ACC112 (cell line): Measurements from ENCODE around the gene HCN2.

Source experiments
- H2AFZ ChIP-seq: fragments of 200-600 bp; sonication (generic); one replicate; pipeline ENCODE4 v1.6.0; 2017; ENCODE audit warnings: antibody characterized with exemption, low read length; ENCODE audit not compliant: unreplicated experiment
- H3K27ac ChIP-seq: fragments of 200-600 bp; sonication (generic); 2 replicates; pipeline ENCODE4 v1.5.1; 2014; ENCODE audit warnings: low read depth, mild to moderate bottlenecking, antibody characterized with exemption, low read length, moderate library complexity
- H3K27me3 ChIP-seq: fragments of 200-600 bp; sonication (generic); 2 replicates; pipeline ENCODE4 v1.6.1; 2014; ENCODE audit warnings: mild to moderate bottlenecking, antibody characterized with exemption, low read length, moderate library complexity, mixed read lengths; ENCODE audit not compliant: insufficient read depth
- H3K36me3 ChIP-seq: fragments of 200-600 bp; sonication (generic); 2 replicates; pipeline ENCODE4 v1.6.1; 2016; ENCODE audit warnings: mild to moderate bottlenecking, antibody characterized with exemption, low read length, moderate library complexity, mixed read lengths; ENCODE audit not compliant: insufficient read depth
- H3K4me1 ChIP-seq: fragments of 200-600 bp; sonication (generic); one replicate; pipeline ENCODE4 v1.6.1; 2016; ENCODE audit warnings: low read length, mixed read lengths; ENCODE audit not compliant: insufficient read depth, unreplicated experiment, control insufficient read depth
- H3K4me3 ChIP-seq: fragments of 200-600 bp; sonication (generic); 2 replicates; pipeline ENCODE4 v1.5.1; 2014; ENCODE audit warnings: mild to moderate bottlenecking, low read depth, low read length
- H3K79me2 ChIP-seq: fragments of 200-600 bp; sonication (generic); one replicate; pipeline ENCODE4 v1.6.0; 2016; ENCODE audit warnings: low read length; ENCODE audit not compliant: control insufficient read depth, unreplicated experiment, insufficient read depth

HCN2 gene

DNA sequence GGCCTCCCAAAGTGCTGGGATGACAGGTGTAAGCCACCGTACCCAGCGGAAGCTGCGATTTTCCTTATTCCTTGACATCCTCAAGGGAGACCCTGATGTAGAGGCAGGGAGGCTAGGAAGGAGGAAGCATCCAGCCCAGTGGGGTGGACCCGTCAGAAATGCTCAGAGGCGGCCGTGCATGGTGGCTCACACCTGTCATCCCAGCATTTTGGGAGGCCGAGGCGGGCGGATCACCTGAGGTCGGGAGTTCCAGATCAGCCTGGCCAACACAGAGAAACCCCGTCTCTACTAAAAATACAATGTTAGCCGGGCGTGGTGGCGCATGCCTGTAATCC, 34.2 kb upstream of the HCN2 start:
- Histone ChIP-seq H3K27ac (no peak overlapping the region), H2AFZ (no peak overlapping the region), H3K36me3 (no peaks in the 10 kb centered on the region), H3K79me2 (no peaks in the 10 kb centered on the region), H3K27me3 (no peaks in the 10 kb centered on the region), H3K4me1 (no peaks in the 10 kb centered on the region), H3K4me3 (no peak overlapping the region)

DNA sequence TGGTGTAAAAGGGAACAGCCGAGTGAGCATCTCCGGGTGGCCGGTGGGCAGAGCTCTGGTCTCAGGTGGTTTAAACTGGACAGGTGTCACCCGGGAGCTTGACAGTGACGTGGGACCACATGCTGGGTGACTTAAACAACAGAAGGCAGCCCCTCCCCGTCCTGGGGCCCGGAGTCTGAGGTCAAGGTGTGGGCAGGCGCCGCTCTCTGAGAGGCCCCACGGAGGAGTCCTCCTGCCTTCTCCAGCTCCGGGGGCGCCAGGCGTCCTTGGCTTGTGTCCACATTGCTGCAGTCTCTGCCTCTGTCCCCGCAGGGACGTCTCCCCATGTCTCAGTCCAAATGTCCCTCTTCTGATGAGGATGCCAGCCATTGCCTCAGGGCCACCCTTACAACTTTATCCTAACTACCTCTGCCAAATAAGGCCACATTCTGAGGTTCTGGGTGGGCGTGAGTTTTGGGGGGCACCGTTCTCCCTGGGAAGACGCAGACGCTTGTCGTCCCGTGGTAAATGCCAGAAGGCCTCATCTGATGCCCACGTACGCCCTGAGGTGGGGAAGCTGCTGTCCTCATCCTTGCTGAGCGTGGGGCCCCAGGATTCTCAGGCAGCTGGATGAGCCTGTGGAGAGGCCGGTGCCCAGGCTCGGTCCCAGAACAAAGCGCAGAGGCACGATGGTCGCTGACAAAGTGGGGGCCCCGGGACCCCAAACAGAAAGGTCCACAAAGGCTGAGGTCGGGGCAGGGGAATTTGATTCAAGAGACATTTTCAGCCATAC, 32.9 kb upstream of the HCN2 start:
- Histone ChIP-seq H3K4me3 (no peak overlapping the region), H3K27ac (no peak overlapping the region), H3K4me1 (no peaks in the 10 kb centered on the region)

DNA sequence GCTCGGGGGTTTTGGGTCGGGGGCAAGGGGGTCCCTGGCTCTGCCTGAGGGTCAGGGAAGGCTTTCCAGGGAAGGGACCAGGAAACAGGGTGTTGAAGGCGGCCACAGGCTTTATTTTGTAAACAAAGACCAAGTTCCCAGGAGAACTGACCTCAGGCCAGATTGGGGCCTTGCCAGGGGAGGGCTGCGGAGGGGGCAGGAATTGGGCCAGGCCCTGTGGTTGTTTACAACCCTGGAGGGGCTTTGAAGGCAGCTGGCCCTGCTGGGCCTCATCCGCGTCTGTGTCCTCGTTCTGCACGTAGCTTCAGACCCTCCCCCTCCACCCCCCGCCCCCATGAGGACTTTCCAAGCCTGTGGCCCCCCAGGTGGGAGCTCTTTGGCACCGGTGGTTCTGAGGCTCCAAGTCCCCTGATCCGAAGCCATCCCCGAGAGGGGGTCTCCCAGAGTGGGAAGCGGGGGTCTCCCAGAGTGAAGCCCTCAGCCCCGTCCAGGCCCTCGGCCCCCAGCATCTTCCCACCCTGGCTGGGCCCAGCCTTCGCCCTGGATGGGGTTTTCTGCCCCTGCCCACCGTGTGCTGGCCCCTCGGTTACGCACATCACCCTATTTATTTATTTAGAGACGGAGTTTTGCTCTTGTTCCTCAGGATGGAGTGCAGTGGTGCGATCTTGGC, 30.8 kb upstream of the HCN2 start:
- Histone ChIP-seq H3K4me1 (no peaks in the 10 kb centered on the region), H3K27me3 (no peaks in the 10 kb centered on the region), H3K36me3 (no peaks in the 10 kb centered on the region), H3K4me3 (no peak overlapping the region), H3K27ac (no peak overlapping the region), H2AFZ (no peak overlapping the region), H3K79me2 (no peaks in the 10 kb centered on the region)

More for the DNA sequence above, 32.9 kb upstream of the HCN2 start:
- no peaks in the 10 kb centered on the region for H3K27me3 ChIP-seq
- H3K79me2 ChIP-seq = no peaks in the 10 kb centered on the region
- no peaks in the 10 kb centered on the region for H3K36me3 ChIP-seq
- no peak overlapping the region for H2AFZ ChIP-seq

DNA sequence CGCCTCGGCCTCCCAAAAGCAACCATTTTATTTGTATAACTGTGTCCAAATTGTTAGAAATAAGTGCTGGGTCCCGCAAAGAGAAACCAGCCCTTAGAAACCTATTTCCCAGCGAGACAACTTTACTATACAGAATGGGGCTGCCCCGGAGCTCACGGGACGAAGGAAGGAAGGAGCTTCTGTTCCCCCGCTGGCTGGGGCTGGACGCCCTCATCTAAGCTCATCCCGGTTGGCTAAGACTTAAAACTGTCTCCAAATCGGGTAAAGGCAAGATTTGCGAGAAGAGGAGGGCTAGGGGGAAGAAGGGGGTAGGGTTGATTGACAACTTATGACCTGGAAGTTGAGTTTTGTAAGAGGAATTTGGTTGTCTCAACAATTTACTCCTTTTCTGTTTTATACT, 29.6 kb upstream of the HCN2 start:
- Histone ChIP-seq H3K36me3 (no peaks in the 10 kb centered on the region), H3K27ac (no peak overlapping the region), H3K79me2 (no peaks in the 10 kb centered on the region), H3K4me3 (no peak overlapping the region), H3K27me3 (no peaks in the 10 kb centered on the region), H3K4me1 (no peaks in the 10 kb centered on the region), H2AFZ (no peak overlapping the region)

DNA sequence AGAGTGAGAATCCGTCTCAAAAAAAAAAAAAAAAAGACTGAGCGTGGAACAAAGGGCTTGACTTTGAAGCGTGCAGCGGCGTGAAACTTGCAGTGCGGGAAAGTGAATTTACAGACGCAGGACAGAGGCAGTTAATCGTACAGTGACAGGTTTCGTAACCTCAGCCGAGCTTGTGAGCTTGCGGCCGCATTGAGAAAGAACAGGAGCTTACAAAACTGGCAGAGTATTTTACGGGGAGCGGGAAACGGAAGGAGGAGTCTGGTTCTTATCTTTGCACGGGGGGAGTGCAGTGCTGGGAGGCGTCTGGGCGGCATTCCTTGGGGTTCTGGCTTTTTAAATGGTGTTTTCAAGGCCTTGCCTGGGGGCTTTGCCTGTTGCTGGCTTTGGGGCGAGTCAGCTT, 23.3 kb upstream of the HCN2 start:
- Histone ChIP-seq H3K79me2 (no peaks in the 10 kb centered on the region), H3K4me1 (no peaks in the 10 kb centered on the region), H3K27me3 (no peaks in the 10 kb centered on the region), H2AFZ (no peak overlapping the region), H3K27ac (no peak overlapping the region), H3K4me3 (no peak overlapping the region), H3K36me3 (no peaks in the 10 kb centered on the region)

DNA sequence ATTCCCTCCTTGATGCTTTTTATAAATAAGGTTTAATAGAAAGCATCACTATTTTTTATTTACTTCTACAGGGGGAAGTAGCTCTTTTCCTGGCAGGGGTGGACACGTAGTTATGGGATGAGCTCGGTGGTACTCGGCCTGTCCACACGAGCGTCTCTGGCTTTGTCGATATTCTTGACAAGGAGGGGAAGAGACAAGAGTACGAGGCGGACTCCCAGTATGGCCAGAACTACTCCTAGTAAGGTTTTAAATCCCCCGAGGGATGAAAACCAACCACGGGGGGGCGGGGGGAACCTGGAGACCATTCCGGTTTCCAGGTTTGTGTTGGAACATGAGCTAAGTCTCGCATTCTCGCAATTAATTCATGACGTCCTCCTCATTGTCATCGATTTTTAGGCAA, 22.8 kb upstream of the HCN2 start:
- no peaks in the 10 kb centered on the region for H3K79me2 ChIP-seq
- H2AFZ ChIP-seq = no peak overlapping the region
- no peaks in the 10 kb centered on the region for H3K36me3 ChIP-seq
- H3K27ac ChIP-seq = no peak overlapping the region
- no peaks in the 10 kb centered on the region for H3K4me1 ChIP-seq
- H3K4me3 ChIP-seq = no peak overlapping the region
- no peaks in the 10 kb centered on the region for H3K27me3 ChIP-seq

DNA sequence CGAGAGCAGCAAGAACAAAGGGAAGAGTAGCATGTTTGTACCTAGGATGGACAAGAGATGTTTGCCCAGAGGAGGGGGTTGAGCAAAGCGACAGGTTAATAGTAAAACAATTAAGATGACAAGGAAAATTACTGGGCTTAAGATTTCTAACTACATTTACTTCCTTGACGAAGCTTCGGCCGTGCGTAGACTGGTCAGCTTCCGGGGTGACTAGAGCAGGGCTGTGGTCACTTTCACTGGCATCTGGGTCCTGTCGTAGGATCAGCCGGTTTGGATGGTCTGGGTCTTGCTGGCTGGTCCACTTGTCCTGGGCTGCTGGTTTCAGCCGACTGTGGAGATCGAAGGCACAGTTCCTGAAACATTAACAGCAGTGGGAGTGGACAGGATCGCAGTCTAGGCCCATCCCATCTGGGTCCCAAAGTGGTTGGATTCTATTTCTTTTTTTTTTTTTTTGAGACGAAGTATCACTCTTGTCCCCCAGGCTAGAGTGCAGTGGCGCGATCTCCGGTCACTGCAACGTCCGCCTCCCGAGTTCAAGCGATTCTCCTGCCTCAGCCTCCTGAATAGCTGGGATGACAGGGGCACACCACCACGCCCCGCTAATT, 22.3 kb upstream of the HCN2 start:
- H2AFZ ChIP-seq = no peak overlapping the region
- H3K27ac ChIP-seq = no peak overlapping the region

DNA sequence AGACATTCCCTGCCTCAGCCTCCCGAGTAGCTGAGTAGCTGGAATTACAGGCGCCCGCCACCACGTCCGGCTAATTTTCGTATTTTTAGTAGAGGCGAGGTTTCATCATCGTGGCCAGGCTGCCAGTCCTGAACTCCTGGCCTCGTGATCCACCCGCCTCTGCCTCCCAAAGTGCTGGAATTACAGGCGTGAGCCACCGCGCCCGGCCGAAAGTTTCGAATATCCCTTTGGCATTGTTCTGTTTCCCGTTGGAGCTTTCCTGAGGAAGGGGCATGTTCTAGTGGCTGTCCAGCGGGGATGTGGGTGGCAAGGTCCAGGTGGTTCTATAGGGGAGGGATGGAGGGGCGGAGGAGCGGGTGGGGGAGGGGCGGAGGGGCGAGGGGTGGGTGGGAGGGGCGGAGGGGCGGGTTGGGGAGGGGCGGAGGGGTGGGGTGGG, 19.4 kb upstream of the HCN2 start:
- H3K36me3 ChIP-seq = no peaks in the 10 kb centered on the region
- no peak overlapping the region for H3K27ac ChIP-seq
- H2AFZ ChIP-seq = no peak overlapping the region
- H3K4me3 ChIP-seq = no peak overlapping the region
- H3K79me2 ChIP-seq = peaks cover 26% of the 10 kb centered on the region
- peaks cover 9% of the 10 kb centered on the region for H3K4me1 ChIP-seq
- no peaks in the 10 kb centered on the region for H3K27me3 ChIP-seq

More for the DNA sequence above, 22.3 kb upstream of the HCN2 start:
- H3K4me3 ChIP-seq = no peak overlapping the region
- H3K4me1 ChIP-seq = no peaks in the 10 kb centered on the region
- no peaks in the 10 kb centered on the region for H3K27me3 ChIP-seq
- no peaks in the 10 kb centered on the region for H3K79me2 ChIP-seq
- H3K36me3 ChIP-seq = no peaks in the 10 kb centered on the region

DNA sequence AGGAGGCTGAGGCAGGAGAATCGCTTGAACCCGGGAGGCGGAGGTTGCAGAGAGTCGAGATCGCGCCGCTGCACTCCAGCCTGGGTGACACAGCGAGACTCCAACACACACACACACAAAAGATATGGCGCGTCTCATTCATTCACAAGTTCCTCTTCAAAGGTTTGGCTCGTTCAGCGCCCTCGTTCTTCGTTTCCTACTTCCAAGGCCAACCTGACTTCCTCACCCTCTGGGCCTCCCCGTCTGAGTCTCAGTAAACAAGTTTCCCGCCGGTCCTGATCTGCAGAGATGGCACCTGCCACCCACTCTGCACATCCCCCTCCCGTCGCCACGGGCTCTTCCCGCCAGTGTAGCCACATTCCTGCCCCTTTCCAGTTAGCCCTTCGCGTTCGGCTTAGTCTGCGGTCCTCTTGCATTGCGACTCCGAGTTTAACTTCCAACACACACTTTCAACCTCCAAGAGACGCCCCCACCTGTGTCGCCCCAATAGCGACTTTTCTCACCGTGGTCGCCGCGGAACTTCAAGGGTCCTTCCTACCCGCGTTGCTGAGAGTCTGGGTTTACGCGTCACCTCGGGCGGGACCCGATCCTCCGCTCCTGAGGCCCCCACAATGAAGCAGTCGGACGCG, 18.6 kb upstream of the HCN2 start:
- Histone ChIP-seq H2AFZ (peak overlapping the region; percentile 91), H3K4me3 (peak overlapping the region; percentile 93), H3K36me3 (no peaks in the 10 kb centered on the region), H3K27ac (peak overlapping the region; percentile 69; the same call in 1 of the 2 replicates), H3K79me2 (peaks cover 33% of the 10 kb centered on the region), H3K27me3 (no peaks in the 10 kb centered on the region), H3K4me1 (peaks cover 15% of the 10 kb centered on the region)

DNA sequence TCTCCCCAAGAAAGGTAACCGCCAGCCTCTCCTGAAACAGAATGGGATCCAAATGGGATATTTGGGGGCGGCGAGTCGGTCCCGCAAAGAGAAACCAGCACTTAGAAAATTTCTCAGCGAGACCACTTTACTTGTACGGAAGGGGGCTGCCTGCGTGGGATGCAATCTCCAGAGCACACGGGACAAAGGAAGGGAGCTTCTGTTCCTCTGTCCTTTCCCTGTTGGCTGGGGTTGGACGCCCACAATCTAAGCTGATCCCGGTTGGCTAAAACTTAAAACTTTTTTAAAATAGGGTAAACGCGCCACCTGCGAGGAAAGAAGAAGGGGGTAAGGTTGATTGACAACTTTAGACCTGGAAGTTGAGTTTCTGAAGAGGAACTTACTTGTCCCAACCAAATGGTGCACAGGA, 18.1 kb upstream of the HCN2 start:
- peak overlapping the region; percentile 91 for H2AFZ ChIP-seq
- H3K4me1 ChIP-seq = peaks cover 16% of the 10 kb centered on the region
- peaks cover 37% of the 10 kb centered on the region for H3K79me2 ChIP-seq
- H3K27me3 ChIP-seq = no peaks in the 10 kb centered on the region
- peak overlapping the region; percentile 93 for H3K4me3 ChIP-seq
- no peaks in the 10 kb centered on the region for H3K36me3 ChIP-seq
- peak overlapping the region; percentile 69; the same call in 1 of the 2 replicates for H3K27ac ChIP-seq
